ENCODE measurements around the gene ROCK2. TPM values are rescaled to one million over a fixed set of nuclear protein-coding genes. Genes with fewer than 3 reads are reported as not detected.

ROCK2 gene
- total and polyA plus RNA-seq, 2 experiments from 2014 or later: 34.5 to 59.6 TPM

DNA sequence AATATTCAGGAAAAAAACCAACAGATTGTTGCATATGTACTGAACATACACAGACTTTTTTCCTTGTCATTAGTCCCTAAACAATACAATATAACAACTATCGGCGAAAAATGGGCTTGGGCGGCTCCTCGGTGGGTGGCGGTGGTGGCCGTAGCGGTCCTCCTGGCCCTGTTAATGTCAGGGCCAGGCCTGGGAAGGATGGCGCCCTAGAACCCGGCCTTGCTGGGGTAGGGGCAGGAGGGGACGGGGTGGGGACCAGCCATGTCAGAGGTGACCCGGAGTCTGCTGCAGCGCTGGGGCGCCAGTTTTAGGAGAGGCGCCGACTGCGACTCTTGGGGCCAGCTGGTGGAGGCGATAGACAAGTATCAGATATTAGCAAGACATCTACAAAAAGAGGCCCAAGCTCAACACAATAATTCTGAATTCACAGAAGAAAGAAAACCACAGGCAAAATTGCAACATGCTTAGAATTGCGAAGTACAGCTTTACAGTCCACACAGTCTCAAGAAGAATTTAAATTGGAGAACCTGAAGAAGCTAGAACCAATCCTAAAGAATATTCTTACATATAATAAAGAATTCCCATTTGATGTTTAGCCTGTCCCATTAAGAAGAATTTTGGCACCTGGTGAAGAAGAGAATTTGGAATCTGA lies 36.5 kb downstream of the ROCK2 start:
- Histone ChIP-seq H3K27me3 (no peaks in the 10 kb centered on the region), H4K20me1 (ENCODE audit: insufficient read depth, poor library complexity, severe bottlenecking) (peaks cover 83% of the 10 kb centered on the region), H3K79me2 (peaks cover 96% of the 10 kb centered on the region), H3K27ac (no peak overlapping the region), H3K36me3 (replicated peaks; ENCODE audit: insufficient read depth, low read depth) (no peaks in the 10 kb centered on the region), H3K4me1 (ENCODE audit: insufficient read depth) (peaks cover 16% of the 10 kb centered on the region), H3K9me3 (ENCODE audit: low read depth) (no peaks in the 10 kb centered on the region), H2AFZ (no peak overlapping the region), H3K4me3 (no peak overlapping the region), H3K4me2 (no peak overlapping the region), H3K9me2 (replicated peaks; ENCODE audit: insufficient read depth) (no peaks in the 10 kb centered on the region)
- 99% methylated on average over 17 of the region's 18 CpGs for WGBS (ENCODE audit: low lambda C conversion rate, missing lambda C conversion rate)
- DNase-seq (ENCODE audit: low spot score): no peak
- TF ChIP-seq, protein P1, sequence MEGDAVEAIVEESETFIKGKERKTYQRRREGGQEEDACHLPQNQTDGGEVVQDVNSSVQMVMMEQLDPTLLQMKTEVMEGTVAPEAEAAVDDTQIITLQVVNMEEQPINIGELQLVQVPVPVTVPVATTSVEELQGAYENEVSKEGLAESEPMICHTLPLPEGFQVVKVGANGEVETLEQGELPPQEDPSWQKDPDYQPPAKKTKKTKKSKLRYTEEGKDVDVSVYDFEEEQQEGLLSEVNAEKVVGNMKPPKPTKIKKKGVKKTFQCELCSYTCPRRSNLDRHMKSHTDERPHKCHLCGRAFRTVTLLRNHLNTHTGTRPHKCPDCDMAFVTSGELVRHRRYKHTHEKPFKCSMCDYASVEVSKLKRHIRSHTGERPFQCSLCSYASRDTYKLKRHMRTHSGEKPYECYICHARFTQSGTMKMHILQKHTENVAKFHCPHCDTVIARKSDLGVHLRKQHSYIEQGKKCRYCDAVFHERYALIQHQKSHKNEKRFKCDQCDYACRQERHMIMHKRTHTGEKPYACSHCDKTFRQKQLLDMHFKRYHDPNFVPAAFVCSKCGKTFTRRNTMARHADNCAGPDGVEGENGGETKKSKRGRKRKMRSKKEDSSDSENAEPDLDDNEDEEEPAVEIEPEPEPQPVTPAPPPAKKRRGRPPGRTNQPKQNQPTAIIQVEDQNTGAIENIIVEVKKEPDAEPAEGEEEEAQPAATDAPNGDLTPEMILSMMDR (IDR thresholded peaks at IDR 0.05; ENCODE audit: poor library complexity): no peak
- TF ChIP-seq EZH2phosphoT487 (IDR thresholded peaks at IDR 0.05; ENCODE audit: low read depth, severe bottlenecking, unreplicated experiment): no peak
- no peak for TF ChIP-seq EZH2 (IDR thresholded peaks at IDR 0.05; ENCODE audit: borderline replicate concordance)

DNA sequence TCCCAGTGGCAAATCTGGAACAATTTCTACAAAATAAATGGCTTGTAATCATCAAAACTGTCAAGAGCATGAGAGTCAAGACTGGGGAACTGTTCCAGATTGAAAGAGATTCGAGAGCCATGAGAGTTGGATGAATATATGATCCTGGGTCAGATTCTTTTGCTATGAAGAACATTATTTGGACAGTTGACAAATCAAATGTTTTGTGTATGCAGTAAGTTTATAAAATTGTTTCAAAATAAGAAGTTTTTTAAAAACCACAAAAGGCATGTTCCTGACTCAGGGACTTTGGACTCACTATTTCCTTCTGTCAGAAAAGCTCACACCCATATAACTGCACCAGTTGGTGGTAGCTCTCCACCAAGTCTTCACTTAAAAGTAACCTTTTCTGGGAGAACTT lies 38.5 kb downstream of the ROCK2 start:
- no peak overlapping the region for H2AFZ ChIP-seq
- DNase-seq (ENCODE audit: low spot score): peak; percentile 17
- no peak for TF ChIP-seq EZH2 (IDR thresholded peaks at IDR 0.05; ENCODE audit: borderline replicate concordance)
- no peak for TF ChIP-seq EZH2phosphoT487 (IDR thresholded peaks at IDR 0.05; ENCODE audit: low read depth, severe bottlenecking, unreplicated experiment)
- TF ChIP-seq, protein P1 (IDR thresholded peaks at IDR 0.05; ENCODE audit: poor library complexity): no peak
- no peak overlapping the region for H3K4me3 ChIP-seq
- peaks cover 79% of the 10 kb centered on the region for H4K20me1 ChIP-seq (ENCODE audit: insufficient read depth, poor library complexity, severe bottlenecking)
- peak overlapping the region; percentile 11 for H3K27ac ChIP-seq
- no peaks in the 10 kb centered on the region for H3K36me3 ChIP-seq (replicated peaks; ENCODE audit: insufficient read depth, low read depth)
- H3K79me2 ChIP-seq: peaks cover 96% of the 10 kb centered on the region
- no peaks in the 10 kb centered on the region for H3K27me3 ChIP-seq
- H3K4me1 ChIP-seq (ENCODE audit: insufficient read depth): peaks cover 16% of the 10 kb centered on the region
- H3K4me2 ChIP-seq: peak overlapping the region; percentile 1
- WGBS (ENCODE audit: low lambda C conversion rate, missing lambda C conversion rate): 85% methylated on average over 1 of the region's 1 CpG
- no peaks in the 10 kb centered on the region for H3K9me3 ChIP-seq (ENCODE audit: low read depth)
- H3K9me2 ChIP-seq (replicated peaks; ENCODE audit: insufficient read depth): no peaks in the 10 kb centered on the region

DNA sequence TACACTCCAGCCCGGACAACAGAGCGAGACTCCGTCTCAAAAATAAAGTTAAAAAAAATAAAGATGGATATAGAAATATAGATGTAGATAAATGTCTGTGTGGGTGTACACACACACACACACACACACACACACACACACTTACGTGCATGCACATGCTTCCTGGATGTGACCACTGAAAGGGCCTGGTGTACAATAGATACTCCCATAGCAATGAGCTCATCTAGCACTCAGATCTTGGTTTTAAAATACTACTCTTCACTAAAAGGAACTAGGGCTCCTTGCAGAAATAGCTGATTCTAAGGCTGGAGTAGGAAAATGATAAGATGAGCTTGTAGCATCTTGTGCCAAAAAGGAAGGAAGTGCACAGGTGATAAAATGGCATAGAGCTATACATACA lies 39.1 kb downstream of the ROCK2 start:
- DNase-seq (ENCODE audit: low spot score): no peak
- Histone ChIP-seq H3K4me2 (peak overlapping the region; percentile 1), H3K79me2 (peaks cover 96% of the 10 kb centered on the region), H3K4me1 (ENCODE audit: insufficient read depth) (peaks cover 16% of the 10 kb centered on the region), H3K27me3 (no peaks in the 10 kb centered on the region), H3K9me2 (replicated peaks; ENCODE audit: insufficient read depth) (no peaks in the 10 kb centered on the region), H3K36me3 (replicated peaks; ENCODE audit: insufficient read depth, low read depth) (no peaks in the 10 kb centered on the region), H2AFZ (no peak overlapping the region), H3K27ac (no peak overlapping the region), H3K4me3 (no peak overlapping the region), H3K9me3 (ENCODE audit: low read depth) (no peaks in the 10 kb centered on the region), H4K20me1 (ENCODE audit: insufficient read depth, poor library complexity, severe bottlenecking) (peaks cover 75% of the 10 kb centered on the region)
- TF ChIP-seq, protein P1 (IDR thresholded peaks at IDR 0.05; ENCODE audit: poor library complexity): no peak
- TF ChIP-seq EZH2phosphoT487 (IDR thresholded peaks at IDR 0.05; ENCODE audit: low read depth, severe bottlenecking, unreplicated experiment) (no peak), EZH2 (IDR thresholded peaks at IDR 0.05; ENCODE audit: borderline replicate concordance) (no peak)
- WGBS (ENCODE audit: low lambda C conversion rate, missing lambda C conversion rate): 100% methylated on average over 4 of the region's 4 CpGs
